Kidney capillary endothelial cell (primary cell): ENCODE data around the gene UBE2E2.
A peak's percentile ranks its signal among the peaks of the same experiment; 100 is the strongest.

Source experiments
- DNase-seq: peaks from one replicate; pipeline ENCODE4 v3.0.0-alpha.2; 2018; ENCODE audit warnings: low spot score

Gene UBE2E2

DNA sequence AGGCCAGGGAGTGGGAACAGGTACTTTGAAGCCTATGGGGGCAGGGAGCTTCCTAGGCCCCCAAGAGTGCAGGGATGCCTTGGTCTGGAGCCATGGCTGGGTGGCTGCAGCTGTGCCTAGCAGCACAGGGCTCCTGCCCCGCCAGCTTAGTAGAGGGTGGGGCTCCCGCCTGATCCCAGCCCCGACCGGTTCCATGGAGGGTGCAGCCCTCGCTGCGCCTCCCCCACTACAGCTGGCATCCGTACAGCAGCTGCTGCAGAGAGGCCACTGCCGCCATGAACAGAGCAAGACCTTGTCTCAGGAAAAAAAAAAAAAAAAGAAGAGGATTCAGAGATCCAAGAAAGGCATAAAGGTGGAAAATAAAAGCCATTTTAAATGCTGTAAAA lies 277.2 kb downstream of the UBE2E2 start:
- no peak for DNase-seq

DNA sequence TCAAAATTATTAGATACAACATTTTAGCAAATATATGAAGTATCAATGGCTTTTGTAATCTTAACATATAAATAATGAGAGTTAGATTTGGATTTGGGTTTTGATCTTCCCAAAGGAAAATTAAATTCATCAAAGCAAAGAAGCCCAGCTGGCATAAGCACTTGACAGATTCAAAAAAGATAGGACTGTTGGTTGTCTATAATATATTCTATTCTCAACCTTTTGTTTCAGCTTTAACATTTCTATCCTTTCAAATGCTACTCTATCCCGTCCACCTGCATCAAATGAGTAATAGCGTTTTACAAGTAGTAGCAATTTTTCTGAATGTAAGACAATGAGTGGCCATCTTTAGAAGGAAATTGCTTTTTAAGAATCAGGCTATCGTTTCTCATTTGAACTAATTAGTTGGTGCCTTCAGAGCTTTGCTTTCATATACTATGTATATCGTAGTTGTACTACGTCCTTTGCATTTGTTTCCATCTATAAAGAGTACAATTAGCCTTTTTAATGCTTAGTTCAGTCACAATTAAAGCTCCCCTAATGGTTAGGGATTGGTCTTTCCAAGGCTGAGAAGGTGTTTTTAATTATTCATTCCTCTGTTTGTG lies 278.0 kb downstream of the UBE2E2 start:
- no peak for DNase-seq

DNA sequence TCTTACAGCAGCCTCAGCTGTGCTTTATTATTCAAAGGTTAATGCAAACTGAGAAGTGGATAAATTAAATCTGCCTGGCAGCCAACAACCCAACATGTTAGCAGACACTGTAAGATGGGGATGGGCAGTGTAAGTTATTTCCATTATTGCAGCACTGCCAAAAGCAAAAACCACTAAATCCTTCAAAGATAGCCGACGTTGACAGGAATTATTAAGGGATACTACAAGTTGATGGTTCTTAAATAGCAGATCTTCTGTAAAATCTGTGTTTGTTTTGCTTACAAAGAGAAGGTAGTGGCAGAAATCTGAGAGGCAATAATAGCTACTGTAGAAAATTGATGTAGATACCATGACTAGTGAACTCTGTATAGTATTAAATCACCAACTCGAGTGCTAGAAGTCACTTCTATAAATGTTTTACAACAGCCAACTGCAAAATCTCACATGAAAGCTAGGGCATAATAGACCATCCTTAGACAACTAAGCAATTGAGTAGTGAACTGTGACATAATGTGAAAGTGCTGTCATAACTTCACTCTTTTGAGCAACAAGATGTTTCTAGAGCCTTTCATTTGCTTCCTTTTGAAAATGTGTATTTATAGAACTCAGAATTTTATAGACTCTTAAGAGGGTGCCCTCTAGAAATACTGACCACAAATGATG lies 278.6 kb downstream of the UBE2E2 start:
- DNase-seq, result no peak

DNA sequence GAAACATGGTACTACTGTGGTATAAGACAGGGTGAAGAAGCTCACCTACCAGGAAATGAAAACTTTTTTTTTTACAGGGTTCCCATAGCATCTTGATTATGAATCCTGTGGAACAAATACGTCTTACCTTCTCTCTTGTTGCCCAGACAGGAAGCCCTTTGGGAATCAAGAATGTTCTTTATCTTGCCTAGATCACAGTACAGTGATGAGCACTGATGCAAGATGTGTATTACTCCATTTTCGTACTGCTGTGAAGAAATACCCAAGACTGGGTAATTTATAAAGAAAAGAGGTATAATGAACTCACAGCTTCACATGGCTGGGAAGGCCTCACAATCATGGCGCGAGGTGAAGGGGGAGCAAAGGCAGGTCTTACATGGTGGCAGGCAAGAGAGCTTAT lies 281.3 kb downstream of the UBE2E2 start:
- no peak for DNase-seq

DNA sequence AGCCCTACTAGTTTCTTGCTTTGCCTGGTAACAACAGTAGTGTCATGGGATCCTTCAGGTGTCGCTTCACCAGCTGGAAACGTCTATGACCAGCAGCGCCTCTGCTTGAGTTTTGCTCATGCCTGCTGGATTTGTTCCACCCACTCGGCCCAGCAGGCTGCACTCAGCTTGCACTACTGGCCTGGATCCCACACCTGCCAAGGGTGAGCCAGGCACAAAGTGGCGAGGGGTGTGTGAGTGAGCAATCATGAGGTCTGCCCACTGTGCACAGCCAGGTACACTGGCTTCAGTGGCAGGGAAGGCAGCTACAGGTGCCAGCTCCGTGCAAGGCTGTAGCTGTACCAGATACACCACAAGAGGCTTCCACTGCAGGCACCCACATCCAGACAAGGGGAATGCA lies 282.8 kb downstream of the UBE2E2 start:
- no peak for DNase-seq

DNA sequence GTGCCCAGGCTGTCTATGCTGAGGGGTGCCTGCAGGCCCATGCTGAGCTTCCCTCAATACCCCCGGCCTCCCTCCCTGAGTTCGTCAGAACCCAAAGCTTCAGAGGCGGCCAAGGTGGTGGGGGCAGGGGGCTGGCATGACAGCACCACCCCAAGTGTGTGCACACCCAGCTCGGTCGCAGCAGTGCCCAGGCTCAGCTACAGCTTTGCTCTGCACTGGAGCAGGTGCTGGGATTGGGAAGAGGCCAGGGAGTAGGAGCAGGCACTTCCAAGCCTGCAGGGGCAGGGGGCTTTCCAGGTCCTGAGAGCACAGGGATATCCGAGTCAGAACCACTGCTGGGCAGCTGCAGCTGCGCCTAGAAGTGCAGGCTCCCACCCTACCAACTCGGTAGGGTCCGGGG lies 283.9 kb downstream of the UBE2E2 start:
- no peak for DNase-seq

DNA sequence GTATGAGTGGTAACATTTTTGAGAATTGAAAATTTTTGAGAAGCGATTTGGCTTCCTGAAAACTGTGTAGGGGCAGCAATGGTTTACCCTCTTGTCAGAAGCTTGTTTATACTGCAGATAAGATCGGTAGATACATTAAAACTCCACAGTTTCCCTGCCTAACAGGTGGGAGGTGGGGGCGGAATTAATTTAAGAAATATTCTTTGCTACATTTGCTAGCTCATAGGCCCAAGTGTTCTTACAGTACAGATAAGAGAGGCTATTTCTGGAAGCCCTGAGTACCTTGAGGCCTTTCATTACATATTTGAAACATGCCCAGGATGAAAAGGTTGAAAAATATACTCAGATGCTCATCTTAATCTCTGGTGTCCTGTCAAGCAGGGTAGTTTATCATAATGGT lies 285.5 kb downstream of the UBE2E2 start:
- DNase-seq, result no peak

DNA sequence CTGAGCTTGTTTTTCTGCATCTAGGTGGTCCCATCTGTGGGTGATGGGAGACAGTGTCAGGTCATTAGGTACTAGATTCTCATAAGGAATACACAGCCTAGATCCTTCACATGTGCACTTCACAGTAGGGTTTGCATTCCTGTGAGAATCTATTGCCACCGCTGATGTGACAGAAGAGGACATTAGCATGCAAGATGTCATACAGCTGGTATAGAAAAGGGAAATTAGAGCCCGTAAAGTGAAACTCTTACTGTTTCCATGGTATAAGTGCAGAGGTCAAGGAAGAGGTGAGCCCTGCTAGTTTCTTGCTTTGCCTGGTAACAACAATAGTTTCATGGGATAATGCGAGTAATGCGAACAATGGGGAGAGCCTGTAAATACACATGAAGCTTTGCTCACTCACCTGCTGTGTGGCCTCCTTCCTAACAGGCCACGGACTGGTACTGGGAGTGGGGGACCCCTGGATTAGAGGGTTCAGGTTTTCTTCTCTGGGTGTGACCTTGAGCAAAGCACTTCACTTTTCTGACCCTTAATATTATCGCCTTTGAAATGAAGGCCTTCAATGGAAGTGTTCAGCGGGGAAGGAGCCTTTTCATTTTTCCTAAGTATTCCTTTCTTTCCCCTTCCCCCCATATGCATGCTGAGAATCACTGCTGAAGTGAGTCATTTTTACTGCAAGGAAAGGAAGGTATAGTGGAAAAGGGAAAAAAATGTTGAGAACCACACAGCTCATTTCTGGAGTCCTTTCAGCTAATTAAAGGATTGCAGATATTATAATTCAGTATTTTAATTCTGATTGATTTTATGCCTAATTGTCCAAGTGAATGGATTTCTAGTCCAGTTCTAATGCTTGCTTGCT lies 286.4 kb downstream of the UBE2E2 start:
- no peak for DNase-seq

DNA sequence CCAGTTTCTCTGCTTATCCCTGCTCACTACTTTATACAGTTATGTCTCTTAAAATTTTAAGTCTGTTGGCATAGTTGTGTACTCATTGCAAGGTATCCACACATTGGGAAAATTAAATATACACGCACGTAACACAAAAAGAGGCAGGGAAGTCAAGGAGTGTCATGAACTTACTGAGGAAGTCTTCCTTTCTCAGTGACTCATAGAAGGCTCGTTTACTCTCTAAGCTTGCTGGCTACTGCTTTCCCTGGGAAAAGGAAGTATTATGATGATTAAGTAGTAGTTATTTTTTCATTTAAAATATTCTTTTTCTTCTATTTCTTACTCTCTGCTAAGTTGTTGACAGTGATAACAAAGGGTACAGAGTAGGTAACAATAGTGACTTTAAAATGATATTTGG lies 287.3 kb downstream of the UBE2E2 start:
- DNase-seq, result peak; percentile 67

DNA sequence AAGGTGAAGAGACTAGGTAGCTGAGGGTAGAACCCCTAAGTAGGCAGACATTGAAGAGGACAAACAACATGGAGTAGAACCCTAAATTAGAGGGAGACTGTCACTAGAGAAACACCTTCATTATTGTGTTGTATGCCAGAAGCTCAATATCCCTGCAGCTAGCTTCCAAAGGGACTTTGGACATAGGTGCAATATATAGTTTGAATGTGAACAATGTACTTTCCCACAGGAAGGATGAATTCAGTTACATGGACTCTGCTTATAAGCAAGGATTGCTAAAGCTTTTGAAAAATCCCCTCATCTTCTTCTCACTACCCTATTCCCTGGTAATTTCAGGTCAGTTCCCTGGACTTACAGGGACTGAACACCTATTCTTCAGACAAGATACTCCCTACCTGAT lies 288.9 kb downstream of the UBE2E2 start:
- no peak for DNase-seq

DNA sequence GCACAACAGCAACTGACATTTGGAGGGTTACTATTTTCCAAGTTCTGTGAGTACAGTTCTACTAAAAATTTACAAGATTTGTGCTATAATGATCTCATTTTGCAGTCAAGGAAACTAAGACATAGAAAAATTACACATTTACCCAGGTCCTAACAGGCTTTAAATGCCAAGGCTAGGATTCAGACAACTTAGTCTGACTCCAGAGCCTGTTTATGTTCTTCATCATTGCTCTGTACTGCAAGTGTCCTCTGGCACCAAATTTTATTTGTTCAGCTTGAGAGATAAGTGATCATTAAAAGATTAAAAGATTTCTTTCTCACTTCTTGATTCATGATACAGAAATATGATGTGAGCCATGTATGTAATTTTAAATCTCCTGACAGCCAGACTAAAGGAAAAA lies 290.8 kb downstream of the UBE2E2 start:
- no peak for DNase-seq

DNA sequence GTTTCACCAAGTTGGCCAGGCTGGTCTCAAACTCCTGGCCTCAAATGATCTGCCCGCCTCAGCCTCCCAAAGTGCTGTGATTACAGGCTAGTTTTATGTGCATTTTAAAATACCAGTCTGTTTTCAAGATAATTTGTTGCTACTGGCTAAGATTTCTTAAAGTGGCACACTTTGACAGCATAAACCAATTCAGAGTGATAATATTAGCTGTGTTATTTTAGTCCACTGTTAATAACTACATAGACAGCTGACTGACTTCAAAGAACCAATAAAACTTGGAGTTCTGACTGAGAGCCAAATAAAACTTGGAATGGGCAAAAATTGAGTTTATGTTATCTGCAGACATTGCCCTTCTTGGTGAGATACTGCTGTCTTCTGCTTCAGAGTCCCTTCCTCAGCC lies 291.8 kb downstream of the UBE2E2 start:
- no peak for DNase-seq

DNA sequence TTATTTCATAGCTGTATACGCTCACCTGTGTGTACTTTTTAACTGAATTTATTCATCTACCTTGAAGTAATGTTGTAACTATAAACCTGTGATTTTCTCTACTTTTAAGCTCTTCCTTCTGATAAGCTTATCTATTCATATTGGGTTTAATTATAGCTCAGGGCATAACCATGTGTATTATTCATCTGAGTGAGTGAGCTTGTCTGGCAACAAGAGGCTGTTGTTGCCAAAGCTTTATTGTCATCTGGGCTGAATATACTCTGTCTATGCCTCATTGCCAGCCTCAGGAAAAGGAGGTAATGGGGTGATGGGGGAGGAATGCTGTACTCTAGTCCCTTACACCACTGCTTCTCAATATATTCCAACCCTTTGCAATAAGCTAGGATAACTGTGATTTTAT lies 292.4 kb downstream of the UBE2E2 start:
- peak; percentile 48 for DNase-seq

DNA sequence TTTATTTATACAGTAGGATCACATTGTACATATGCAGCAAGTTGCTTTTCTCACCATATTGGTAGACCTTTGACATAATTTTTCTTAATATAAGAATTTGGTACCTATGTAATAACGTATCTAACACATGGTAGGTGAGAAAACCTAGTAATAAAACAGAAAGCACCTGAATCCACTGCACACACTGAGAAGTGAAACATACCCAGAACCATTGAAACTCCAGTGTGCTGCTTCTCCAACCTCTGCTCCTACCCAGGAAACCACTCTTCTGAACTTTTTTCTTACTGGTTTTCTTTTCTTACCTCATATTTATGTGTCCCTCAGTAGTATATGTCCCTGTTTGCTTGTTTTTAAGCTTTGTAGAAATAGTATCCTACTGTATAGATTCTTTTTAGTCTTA lies 293.0 kb downstream of the UBE2E2 start:
- no peak for DNase-seq

DNA sequence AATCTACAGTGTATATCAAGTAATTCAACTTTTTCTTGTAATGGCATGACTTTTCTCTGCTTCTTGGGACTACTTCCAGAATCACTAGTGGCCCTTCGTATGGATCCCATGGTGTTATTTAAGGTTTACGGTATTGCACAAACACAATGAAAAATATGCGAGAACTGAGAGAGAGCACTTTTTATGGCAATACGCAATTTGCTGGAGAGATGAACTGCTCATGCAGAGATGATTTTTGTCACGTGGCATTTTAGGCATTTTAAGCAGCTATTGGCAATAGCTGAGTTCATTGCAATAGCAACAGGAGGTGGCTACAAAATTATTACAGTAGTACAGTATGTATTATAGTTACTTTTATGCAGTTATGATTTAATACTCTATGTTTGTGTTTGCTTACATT lies 294.0 kb downstream of the UBE2E2 start:
- no peak for DNase-seq

DNA sequence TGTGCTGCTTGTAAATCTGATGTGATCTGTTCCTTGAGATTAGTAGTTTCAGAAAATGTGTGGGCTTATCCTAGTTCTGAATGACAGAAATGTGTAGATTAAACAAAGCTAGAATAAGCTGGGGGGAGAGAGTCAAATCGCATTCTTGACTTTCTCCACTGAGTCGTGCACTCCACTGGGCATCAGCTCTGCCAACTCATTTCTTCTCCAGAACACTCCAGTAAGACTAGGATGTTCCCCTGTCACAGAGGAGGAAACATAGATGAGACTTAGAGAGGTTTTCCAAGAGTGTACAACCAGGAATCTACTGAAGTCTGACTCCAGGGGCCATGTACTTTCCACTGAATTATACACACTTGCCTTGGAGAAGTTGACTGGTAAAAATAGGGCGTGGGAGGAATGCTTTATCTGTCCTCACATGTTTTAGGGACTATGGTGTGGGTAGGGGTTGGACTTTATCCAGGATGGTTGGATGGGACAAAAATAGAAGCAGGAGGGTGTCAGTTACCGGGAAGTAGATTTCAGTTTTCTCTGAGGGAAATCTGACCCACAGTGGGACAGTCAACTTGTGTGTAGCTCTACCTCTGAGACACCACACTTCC lies 298.2 kb downstream of the UBE2E2 start:
- DNase-seq, result no peak

DNA sequence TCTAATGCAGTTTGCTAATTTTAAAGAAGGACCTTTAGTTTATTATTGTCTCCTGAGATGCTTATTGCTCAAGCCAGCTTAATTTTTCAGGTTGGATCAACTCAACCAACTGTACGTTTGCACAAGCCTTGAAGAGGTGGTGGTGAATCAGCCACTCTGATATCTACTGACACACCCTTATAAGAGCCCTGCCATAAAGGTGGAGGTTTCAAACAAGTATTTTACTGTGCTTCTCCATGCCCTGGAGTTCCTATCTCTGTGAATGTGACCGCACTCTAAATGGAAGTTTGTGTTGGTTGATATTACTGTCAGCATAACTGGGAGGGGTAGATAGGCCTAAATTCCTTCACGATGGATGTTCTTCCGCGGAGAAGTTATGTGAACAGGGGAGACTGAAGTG lies 305.3 kb downstream of the UBE2E2 start:
- DNase-seq, result no peak

DNA sequence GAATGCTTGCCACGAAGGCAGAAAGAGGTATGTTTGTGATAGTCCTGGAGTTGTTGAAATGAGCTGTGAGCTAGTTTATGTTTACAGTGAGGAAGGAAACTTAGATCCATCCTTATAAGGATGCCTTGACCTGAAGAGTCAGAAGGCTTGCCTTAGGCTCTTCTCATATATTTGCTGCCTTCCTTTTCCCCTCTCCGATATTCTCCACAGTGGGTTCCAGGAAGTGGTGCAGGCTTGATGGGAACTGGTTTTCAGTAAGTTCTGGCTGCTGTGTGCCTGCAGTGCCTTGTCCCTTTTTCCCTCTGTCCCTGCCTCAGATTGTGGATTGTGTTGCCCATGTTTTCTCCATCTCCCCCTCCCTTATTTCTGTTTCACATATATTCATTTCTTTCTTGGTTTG lies 315.3 kb downstream of the UBE2E2 start:
- DNase-seq, result no peak

DNA sequence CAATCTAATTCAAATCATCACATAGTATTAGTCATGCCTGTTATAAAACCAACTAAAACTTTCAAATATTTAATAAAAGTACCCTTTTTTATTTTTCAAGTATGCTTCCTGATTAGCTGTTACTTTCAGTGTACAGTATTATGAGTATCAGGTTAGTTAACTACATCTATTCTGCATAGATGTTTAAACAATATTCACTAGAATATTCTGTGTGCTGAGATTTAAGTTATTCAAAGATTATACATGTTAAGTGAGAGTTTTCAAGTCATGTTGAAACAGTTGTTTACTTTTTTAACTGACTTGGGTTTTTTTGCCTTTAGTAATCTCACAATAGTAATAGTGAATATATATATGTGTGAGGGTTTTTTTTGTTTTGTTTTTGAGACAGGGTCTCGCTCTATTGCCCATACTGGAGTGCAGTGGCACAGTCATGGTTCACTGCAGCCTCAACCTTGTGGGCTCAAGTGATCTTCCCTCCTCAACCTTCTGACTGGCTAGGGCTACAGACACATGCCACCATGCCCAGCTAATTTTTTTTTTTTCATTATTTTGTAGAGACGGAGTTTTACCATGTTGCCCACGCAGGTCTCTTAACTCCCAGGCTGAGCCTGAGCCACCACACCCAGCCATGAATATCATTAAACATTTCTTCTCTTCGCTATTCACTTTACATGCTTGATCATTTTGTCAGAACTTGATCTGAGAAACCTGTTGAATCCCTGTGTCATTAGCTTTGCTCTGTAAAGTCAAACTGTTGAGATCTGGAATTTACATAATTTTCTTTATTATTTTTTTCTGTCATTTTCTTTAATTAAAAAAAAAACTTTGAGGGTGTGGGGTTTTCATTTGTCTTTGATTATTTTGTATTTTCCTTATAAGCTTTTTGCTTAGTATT lies 316.4 kb downstream of the UBE2E2 start:
- no peak for DNase-seq

DNA sequence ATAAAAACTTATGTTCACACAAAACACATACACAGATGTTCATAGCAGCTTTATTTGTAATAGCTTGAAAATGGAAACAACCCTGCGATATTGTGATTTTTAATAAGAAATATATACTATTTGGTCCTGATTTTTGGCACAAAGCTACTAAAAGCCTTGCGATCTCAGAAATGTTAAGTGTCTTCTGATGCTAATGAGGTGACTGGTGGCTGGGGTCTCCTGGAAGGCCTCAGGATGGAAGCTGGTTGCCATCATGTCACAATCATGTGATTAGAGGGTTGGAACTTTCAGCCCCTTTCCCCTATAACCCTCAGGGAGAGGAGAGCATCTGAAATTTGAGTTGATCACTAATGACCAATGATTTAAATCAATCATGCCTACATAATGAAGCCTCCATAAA lies 324.2 kb downstream of the UBE2E2 start:
- no peak for DNase-seq

DNA sequence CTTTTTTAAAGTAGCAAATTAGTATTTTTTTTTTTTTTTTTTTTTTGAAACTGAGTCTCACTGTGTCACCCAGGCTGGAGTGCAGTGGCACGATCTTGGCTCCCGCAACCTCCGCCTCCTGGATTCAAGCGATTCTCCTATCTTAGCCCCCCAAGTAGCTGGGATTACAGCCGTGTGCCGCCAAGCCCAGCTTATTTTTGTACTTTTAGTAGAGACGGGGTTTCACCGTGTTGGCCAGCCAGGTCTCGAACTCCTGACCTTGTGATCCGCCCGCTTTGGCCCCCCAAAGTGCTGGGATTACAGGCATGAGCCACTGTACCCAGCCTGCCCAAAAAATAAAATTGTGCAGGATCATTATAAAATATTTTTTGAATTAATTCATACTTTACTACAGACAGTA lies 330.5 kb downstream of the UBE2E2 start:
- no peak for DNase-seq

DNA sequence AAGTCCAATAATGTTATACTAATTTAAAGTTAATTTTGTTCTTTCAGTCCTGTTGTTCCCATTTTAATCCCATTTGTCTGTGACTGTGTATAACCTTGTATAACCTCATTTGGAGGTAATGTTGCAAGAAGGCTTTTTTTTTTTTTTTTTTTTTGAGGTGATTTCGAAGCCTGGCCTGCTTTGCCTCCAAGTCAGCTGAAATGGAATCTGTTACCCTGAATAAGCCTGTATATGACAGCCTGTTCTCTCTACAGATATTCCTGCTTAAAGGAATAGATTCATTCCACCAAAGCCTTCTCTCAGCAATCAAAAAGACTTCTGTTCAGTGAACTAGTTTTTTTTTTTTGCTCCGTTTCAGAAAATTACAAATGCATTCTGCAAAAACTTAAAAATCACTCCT lies 330.9 kb downstream of the UBE2E2 start:
- no peak for DNase-seq
